NOMO-1 treated with DMSO at 0.1 percent for 48 hours (cell line): ENCODE measurements around the gene MGMT.

Source experiments
- DNase-seq: peaks from one replicate; lab custom pipeline; 2025; ENCODE audit not compliant: unreplicated experiment; lab: John Stamatoyannopoulos, UW

The MGMT gene

GRCh38 chr10:129725890-129726631 is 259.0 kb downstream of the MGMT start:
- DNase-seq, result no peak

DNA sequence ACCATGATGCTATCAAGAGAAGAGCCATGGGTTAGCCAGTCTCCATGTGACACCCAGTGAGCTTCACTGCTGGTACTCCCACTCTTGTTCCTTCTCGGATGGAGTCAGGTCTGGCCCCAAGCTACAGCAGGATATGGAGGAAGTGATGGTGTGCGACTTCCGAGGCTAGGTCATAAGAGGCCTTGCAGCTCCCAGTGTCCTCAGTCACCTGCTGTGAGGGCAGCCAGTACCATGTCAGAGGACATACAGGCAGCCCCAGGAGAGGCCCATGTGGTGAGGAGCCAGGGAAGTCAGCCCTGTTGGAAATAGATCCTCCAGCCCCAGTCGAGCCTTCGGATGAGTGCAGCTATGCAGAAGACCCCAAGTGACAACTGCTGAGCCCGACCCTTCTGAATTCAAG is 260.0 kb downstream of the MGMT start:
- DNase-seq, result no peak

DNA sequence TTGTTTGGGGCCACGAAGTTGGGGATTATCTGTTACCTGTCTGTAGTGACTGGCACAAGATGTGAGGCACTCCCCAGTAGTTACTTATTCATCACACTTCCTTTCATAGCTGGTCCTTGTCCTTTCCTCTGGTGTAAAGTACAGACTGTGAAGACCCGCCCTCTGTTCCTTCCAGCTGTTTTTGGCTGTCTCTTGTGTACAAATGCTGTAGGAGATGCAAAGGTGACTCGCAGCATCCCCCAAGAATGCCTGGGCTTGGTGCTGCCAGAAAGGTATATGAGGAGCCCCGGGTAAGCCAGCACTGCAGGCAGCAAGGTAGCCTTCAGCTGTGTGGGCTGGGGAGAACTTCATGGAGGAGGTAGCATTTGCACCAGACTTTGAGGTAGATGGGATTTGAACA is 260.5 kb downstream of the MGMT start:
- DNase-seq, result no peak

- no peak for DNase-seq
These were observed 261.3 kb downstream of the MGMT start for GRCh38 chr10:129728246-129728820.

GRCh38 chr10:129728905-129729795 is 262.1 kb downstream of the MGMT start:
- DNase-seq, result no peak

DNA sequence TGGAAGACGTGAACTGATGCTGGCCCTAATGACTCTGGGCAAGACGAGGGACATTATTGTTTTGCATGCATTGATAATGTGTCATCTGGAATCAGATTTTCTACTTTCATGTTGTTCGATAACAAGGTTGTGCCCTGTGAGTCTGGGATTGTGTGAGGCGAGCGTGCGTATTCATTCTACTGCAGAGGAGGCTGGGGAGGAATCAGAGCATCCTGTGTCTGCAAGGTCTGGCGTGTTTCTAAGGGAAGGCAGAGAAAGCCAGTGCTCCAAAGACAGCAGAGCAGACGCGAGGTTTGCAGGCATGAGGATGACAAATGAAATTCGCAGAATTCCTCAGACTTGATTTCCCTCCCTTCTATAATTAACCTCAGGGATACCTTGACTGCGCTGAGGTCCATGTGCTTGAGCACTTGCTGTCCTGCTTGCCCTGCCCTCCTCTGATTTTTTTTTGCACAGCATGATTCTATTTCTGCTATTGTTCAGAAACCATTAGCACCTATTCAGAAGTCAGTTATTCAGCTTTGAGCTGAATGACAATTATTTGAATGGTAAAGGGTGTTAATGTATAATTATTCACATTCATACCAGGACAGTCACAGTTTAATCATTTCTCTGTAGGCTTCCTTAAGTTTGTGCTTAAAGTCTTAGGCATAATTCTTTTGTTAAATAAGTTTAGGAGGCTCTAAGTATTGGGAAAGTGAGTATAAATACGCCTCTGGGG is 263.4 kb downstream of the MGMT start:
- DNase-seq, result no peak

DNA sequence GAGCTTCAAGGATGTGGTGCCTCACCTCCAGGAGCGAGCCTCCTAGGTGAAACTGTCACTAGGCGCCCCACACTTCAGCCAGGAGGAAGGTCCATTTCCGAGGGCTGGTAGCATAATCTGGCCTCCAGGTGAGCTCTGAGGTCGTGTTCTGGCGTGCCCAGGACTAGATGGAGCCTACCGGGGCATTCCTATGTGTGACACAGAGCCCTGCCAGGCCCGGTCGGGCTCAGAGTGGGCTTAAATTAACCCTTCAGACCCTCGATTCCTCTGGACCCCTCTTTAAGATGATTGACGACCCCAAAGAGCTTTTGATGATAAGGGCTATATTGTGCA is 263.9 kb downstream of the MGMT start:
- DNase-seq, result no peak

GRCh38 chr10:129740532-129741279 is 273.7 kb downstream of the MGMT start:
- DNase-seq, result no peak

DNA sequence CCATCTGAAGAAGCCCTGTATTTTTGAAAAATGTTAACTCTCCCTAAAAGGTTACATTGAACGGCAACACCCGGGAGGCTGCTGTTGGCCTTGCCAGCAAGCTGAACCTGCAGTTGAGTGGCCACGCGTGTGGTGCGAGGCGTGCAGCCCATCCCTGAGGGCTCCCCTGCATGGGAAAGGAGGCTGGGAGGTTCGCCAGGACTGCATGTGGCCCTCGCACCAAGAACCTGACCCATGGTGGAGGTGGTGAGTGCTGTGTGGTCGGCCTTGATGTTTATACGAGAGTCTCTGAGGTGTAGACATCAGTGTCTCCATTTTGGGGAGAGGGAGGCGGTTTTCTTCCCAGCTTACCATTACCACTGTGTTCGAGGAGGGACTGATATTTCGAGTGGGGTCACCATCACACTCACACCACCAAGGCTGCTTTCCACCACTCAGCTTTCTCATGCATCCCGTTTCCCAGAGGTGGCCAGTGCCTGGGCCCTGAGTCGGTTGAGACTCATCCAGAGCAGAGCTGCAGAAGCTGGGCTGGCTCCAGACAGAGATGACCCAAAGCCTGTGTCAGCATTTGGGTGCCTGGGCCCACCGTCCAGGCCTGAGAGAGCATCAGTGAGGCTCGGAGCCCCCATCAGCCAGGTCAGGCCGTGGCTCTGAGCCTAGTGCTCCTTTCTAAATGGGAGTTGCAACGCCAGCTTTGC is 274.4 kb downstream of the MGMT start:
- no peak for DNase-seq

DNA sequence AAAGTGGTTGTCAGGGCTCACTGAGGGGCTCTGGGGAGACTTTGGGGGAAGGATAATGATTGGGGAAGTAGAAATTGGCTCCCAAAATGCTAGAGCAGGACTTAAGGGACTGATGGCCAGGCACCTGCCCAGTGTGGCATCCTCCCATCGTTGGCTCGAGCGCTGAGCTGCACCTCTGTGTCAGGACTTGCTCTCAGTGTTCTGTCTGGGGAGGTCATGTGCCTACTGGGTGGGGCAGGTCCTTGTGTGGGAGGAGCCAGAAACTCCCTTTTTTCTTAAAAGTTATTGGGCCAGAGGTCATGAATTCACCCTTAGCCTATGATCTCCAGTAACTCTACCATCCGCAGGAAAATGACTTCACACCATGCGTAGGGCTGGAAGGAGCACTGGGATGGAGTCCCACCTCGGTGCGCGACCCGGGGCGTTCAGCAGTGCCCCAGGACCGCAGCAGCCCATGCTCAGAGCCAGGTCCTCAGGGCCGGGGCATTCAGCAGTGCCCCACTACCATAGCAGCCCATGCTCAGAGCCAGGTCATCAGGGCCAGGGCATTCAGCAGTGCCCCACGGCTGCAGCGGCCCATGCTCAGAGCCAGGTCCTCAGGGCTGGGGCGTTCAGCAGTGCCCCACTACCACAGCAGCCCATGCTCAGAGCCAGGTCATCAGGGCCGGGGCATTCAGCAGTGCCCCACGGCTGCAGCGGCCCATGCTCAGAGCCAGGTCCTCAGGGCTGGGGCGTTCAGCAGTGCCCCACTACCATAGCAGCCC is 275.1 kb downstream of the MGMT start:
- no peak for DNase-seq

GRCh38 chr10:129742742-129743550 is 275.9 kb downstream of the MGMT start:
- DNase-seq, result no peak

DNA sequence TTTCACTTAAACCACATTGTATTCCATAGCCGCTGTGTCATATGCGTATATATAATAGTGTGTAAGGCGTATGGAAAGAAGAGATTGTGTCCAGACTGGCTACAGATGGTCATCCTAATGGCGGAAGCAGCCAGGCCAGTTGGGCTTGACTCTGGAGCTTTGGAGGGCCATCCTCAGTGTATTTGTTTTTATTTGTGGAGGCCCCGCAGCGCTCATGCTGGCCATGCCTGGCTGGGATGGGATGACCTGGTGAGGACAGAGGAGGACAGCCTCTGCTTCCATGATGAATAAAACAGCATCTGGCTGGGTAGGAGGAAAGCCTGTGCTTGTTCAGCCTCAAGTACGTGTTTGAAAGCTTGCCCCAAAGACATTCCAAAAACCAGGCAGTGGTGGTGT is 276.7 kb downstream of the MGMT start:
- no peak for DNase-seq

DNA sequence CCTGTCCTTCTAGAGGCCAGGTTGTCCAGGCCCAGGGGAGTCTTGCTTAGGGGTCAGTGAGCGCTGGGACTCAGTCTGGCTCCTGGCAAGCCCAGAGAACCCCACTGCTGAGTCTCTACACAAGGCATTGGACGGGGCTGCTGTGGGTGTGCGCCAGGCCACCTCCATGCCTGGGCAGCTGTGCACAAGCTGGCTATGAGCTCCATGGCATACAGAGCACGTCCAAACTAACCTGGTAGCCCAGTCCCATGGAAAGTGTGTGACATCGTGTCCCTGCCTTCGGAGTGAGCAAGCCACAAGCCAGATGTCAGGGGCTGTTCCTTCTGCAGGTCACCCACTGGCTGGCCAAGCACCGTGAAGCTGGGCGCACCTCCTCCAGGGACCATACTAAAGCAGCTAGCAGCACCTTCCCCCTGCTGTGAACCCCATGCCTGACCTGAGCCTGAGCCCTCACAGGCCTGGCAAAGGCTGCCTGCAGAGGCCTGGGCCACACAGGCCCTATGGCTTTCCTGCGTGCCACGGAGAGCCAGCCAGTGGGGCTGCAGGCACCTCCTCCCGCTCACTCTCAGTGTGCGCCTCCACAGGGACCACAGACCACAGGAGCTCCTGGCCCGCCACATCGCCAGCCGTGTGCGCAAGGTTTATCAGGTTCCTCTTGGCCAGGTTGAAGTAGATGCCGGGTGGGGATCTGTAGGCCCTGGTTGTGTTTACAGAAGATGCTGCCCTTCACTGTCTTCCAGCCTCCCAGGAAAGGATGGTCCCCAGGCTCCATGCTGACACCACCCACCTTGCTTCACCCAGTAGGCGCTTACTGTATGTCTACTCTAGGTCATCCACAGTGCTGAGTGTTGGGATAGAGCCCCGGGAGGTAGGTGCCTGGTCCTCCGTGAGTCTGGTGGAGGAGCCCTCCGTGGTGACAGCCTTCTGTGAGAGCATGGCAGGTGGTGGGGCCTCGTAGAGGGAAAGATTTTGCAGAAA is 277.4 kb downstream of the MGMT start:
- DNase-seq, result no peak

GRCh38 chr10:129745186-129745750 is 278.2 kb downstream of the MGMT start:
- DNase-seq, result no peak

- DNase-seq, result no peak
These were observed 287.4 kb downstream of the MGMT start for GRCh38 chr10:129754211-129755050.

- no peak for DNase-seq
These were observed 288.1 kb downstream of the MGMT start for GRCh38 chr10:129755158-129755591.
